SK-N-MC (cell line): ENCODE measurements around the gene ATG3.

Experiments
- EZH2 ChIP-seq: fragments of 200-600 bp; sonication (generic); IDR thresholded peaks from one replicate; pipeline ENCODE4 v1.6.1; 2017; ENCODE audit warnings: antibody characterized with exemption
- FOXP2 ChIP-seq: optimal IDR thresholded peaks from 2 replicates; pipeline ENCODE3; 2011; ENCODE audit warnings: mild to moderate bottlenecking, moderate library complexity; ENCODE audit not compliant: insufficient read depth; ENCODE audit errors: extremely low read length, control extremely low read depth
- POLR2AphosphoS5 ChIP-seq: IDR thresholded peaks from 2 replicates; pipeline ENCODE4 v1.6.1; 2012; ENCODE audit warnings: mild to moderate bottlenecking, low read depth, low read length, borderline replicate concordance

DNA sequence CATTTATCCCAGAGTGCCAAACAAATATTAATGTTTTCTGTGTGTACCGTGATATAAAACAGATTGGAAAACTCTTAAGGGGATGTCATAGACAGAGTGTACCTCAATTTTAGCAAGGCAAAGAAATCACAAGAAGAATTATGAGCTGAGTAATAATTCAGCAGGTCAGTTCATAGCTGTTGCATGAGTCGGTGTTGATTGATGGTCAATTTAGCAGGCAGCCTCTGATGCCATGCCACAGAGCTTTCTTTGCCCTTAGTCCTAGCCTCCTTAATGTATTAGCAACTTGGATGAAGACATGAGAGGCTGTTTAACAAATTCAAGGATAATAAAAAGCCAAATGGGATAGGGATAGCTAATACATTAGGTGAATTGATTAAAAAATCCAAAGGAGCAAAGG lies 6.9 kb upstream of the ATG3 start:
- no peak for TF ChIP-seq POLR2AphosphoS5
- no peak for TF ChIP-seq EZH2
- TF ChIP-seq FOXP2, result no peak
